Endothelial cell of umbilical vein (primary cell): ENCODE measurements around the gene RASGEF1C. TPM values are rescaled to one million over a fixed set of nuclear protein-coding genes. Genes with fewer than 3 reads are reported as not detected.

Source experiments
- BruUV-seq: library from RNA; stranded (reverse); fragments of 400-500 nt; replicated peaks from 2 replicates; lab custom pipeline; 2021; lab: Mats Ljungman, UMichigan
- CTCF ChIA-PET: fragments of 300-600, 350-600 bp; sonication (Branson Sonifier 250); formaldehyde crosslinking; loops from one replicate; lab custom pipeline; 2021; ENCODE audit warnings: antibody characterized with exemption, inconsistent platforms; lab: Charles Lee
- POLR2A ChIA-PET: fragments of 300-600, 350-600 bp; sonication (Branson Sonifier 250); formaldehyde crosslinking; loops from one replicate; lab custom pipeline; 2021; ENCODE audit warnings: antibody characterized with exemption, inconsistent platforms; lab: Charles Lee
- DNase-seq: peaks from one replicate; pipeline ENCODE4 v3.0.0-alpha.2; 2011; ENCODE audit warnings: low read depth, low spot score
- FAIRE-seq: peaks from 2 replicates; lab custom pipeline; 2011; peaks lifted over from hg19 to GRCh38; lab: Jason Lieb, UNC
- H2AFZ ChIP-seq: 2 replicates; pipeline ENCODE4 v1.6.0; 2012; ENCODE audit warnings: low read depth, low read length, control low read depth, inconsistent platforms
- H3K27ac ChIP-seq: 2 replicates; pipeline ENCODE4 v1.5.1; 2011; ENCODE audit warnings: low read depth, mild to moderate bottlenecking, control low read depth, low read length, moderate library complexity; ENCODE audit not compliant: insufficient read depth
- H3K27me3 ChIP-seq, 2 experiments: 2 replicates each; pipeline versions ENCODE4 v1.6.0 to v1.6.1; 2011; ENCODE audit warnings: low read length in 2 of 2, mixed read lengths in 1 of 2; ENCODE audit not compliant: control insufficient read depth in 2 of 2, insufficient read depth in 2 of 2
- H3K36me3 ChIP-seq, 2 experiments: 2 replicates in 1 of 2; 3 replicates in 1 of 2; pipeline ENCODE4 v1.5.1; 2011; ENCODE audit warnings: low read length in 2 of 2, mild to moderate bottlenecking in 1 of 2, moderate library complexity in 1 of 2; ENCODE audit not compliant: control insufficient read depth in 2 of 2, insufficient read depth in 2 of 2; ENCODE audit errors: extremely low read depth in 1 of 2
- H3K4me1 ChIP-seq: 3 replicates; pipeline ENCODE4 v1.5.1; 2011; ENCODE audit warnings: mild to moderate bottlenecking, low read length; ENCODE audit not compliant: control insufficient read depth, insufficient read depth; ENCODE audit errors: extremely low read depth
- H3K4me2 ChIP-seq: 2 replicates; pipeline ENCODE4 v1.6.1; 2011; ENCODE audit warnings: low read length, control low read depth, mixed read lengths; ENCODE audit not compliant: insufficient read depth
- H3K4me3 ChIP-seq, 3 experiments: fragments of 200-600 bp in 1 of 3; sonication (generic), shearing (Covaris generic) in 1 of 3; replicated peaks in 1 of 3; 2 replicates each; pipeline ENCODE4 v1.5.1; 2011 to 2016; ENCODE audit warnings: control low read depth in 3 of 3, low read length in 3 of 3, mild to moderate bottlenecking in 2 of 3, inconsistent platforms in 1 of 3, low read depth in 1 of 3, moderate library complexity in 1 of 3; ENCODE audit not compliant: insufficient read depth in 1 of 3
- H3K79me2 ChIP-seq: 2 replicates; pipeline ENCODE4 v1.6.0; 2012; ENCODE audit warnings: low read length, inconsistent platforms; ENCODE audit not compliant: control insufficient read depth, insufficient read depth
- H3K9ac ChIP-seq: replicated peaks from 2 replicates; pipeline ENCODE3; 2011; ENCODE audit warnings: low read length, control low read depth; ENCODE audit not compliant: insufficient read depth; ENCODE audit errors: extremely low read depth
- H3K9me1 ChIP-seq: replicated peaks from 3 replicates; pipeline ENCODE4 v1.6.0; 2011; ENCODE audit warnings: mild to moderate bottlenecking, low read length; ENCODE audit not compliant: control insufficient read depth, insufficient read depth; ENCODE audit errors: extremely low read depth
- H3K9me3 ChIP-seq: replicated peaks from 2 replicates; pipeline ENCODE4 v1.5.1; 2012; ENCODE audit warnings: low read length, inconsistent platforms; ENCODE audit not compliant: control insufficient read depth, insufficient read depth
- H4K20me1 ChIP-seq: replicated peaks from 2 replicates; pipeline ENCODE3; 2011; ENCODE audit warnings: mild to moderate bottlenecking, low read length; ENCODE audit not compliant: control insufficient read depth, insufficient read depth; ENCODE audit errors: extremely low read depth
- CTCF ChIP-seq, 2 donors: IDR thresholded peaks; 1 replicate in 1 of 2; 2 replicates in 1 of 2; pipeline ENCODE4 v1.5.1; 2011; ENCODE audit warnings: low read length in 2 of 2, mild to moderate bottlenecking in 2 of 2, moderate library complexity in 2 of 2, control low read depth in 1 of 2, inconsistent platforms in 1 of 2, low read depth in 1 of 2; ENCODE audit not compliant: insufficient read depth in 1 of 2; ENCODE audit errors: extremely low read depth in 1 of 2
- EZH2 ChIP-seq: IDR thresholded peaks from 2 replicates; pipeline ENCODE4 v1.6.1; 2012; ENCODE audit warnings: borderline replicate concordance, low read depth, mild to moderate bottlenecking, moderate library complexity, low read length, inconsistent platforms; ENCODE audit not compliant: severe bottlenecking
- FOS ChIP-seq: IDR thresholded peaks from 2 replicates; pipeline ENCODE4 v1.6.1; 2011; ENCODE audit warnings: mild to moderate bottlenecking, low read length, moderate library complexity, borderline replicate concordance; ENCODE audit not compliant: insufficient read depth
- GATA2 ChIP-seq: IDR thresholded peaks from 2 replicates; pipeline ENCODE4 v1.7.0; 2011; ENCODE audit warnings: low read depth, mild to moderate bottlenecking, moderate library complexity, mixed read lengths, low read length; ENCODE audit not compliant: insufficient read length, insufficient read depth
- JUN ChIP-seq: IDR thresholded peaks from 2 replicates; pipeline ENCODE4 v1.6.1; 2011; ENCODE audit warnings: borderline replicate concordance, low read depth; ENCODE audit not compliant: insufficient read length, insufficient read depth
- MAX ChIP-seq: IDR thresholded peaks from 2 replicates; pipeline ENCODE4 v1.6.1; 2011; ENCODE audit not compliant: insufficient read depth, insufficient read length
- MYC ChIP-seq: IDR thresholded peaks from one replicate; pipeline ENCODE4 v1.6.1; 2011; ENCODE audit warnings: mild to moderate bottlenecking, low read depth, low read length
- POLR2A ChIP-seq: IDR thresholded peaks from 2 replicates; pipeline ENCODE4 v1.6.1; 2012; ENCODE audit warnings: low read depth, mild to moderate bottlenecking, control low read depth, low read length
- POLR2AphosphoS5 ChIP-seq: IDR thresholded peaks from 2 replicates; pipeline ENCODE4 v1.6.1; 2012; ENCODE audit warnings: low read depth, mild to moderate bottlenecking, control low read depth, low read length, moderate library complexity; ENCODE audit not compliant: insufficient read depth
- dilution Hi-C: fragments of 300-500 bp; cut with MboI; formaldehyde crosslinking; loops from one replicate; pipeline ENCODE4 v1.15.0; 2019; ENCODE audit warnings: low sequenced_read_pairs; ENCODE audit not compliant: extremely low pct_ligation_motif_present
- intact Hi-C: fragments of 100-400 bp; cut with micrococcal nuclease; formaldehyde crosslinking; loops from one replicate; pipeline ENCODE4 v1.10.0; 2022
- polyA plus RNA-seq, 4 experiments: library from polyadenylated mRNA; depleted of rRNA in 3 of 4; stranded (reverse) in 3 of 4; unstranded in 1 of 4; fragments of >200 nt; gene quantifications; 2 replicates each; pipeline versions ENCODE4 v1.2.1 to v1.2.3, GENCODE V29; 2011 to 2012; ENCODE audit warnings: missing spikeins in 1 of 4
- total RNA-seq: library from RNA; stranded (reverse); gene quantifications from 2 replicates; pipeline ENCODE4 v1.2.3, GENCODE V29; 2021

The RASGEF1C gene
- total and polyA plus RNA-seq, 2 donors (not counting 3 experiments of a cell fraction or from before 2014, with no cell fraction given): not detected

- no peaks in the 10 kb centered on the region for H4K20me1 ChIP-seq
- POLR2A ChIA-PET: no interaction called here
These were observed 68.9 kb downstream of the RASGEF1C start for GRCh38 chr5:180140079-180140554.

GRCh38 chr5:180139731-180140055, 69.3 kb downstream of the RASGEF1C start:
- no peaks in the 10 kb centered on the region for H3K9me3 ChIP-seq
- no peaks in the 10 kb centered on the region for H4K20me1 ChIP-seq
- FAIRE-seq: no peak
- DNase-seq: no peak
- intact Hi-C loops (no loop called here), dilution Hi-C loops (no loop called here)
- no peaks in the 10 kb centered on the region for H3K36me3 ChIP-seq
- BruUV-seq: no TSS peak
- POLR2A ChIA-PET: no interaction called here
- no peak overlapping the region for H2AFZ ChIP-seq
- H3K4me3 ChIP-seq: no peak overlapping the region
- CTCF ChIA-PET: interaction anchor here (0.7 kb wide), 1 partner anchor 70 kb away, joined by 4 read pairs; the partner anchor contains the start of gene RASGEF1C
- H3K9me1 ChIP-seq: no peaks in the 10 kb centered on the region
- H3K9ac ChIP-seq: no peak overlapping the region
- H3K27ac ChIP-seq: no peak overlapping the region
- H3K4me1 ChIP-seq: no peaks in the 10 kb centered on the region
- H3K27me3 ChIP-seq: no peaks in the 10 kb centered on the region
- no peak overlapping the region for H3K4me2 ChIP-seq
- TF ChIP-seq MYC (no peak), CTCF (IDR thresholded peaks at IDR 0.05; ENCODE audit: extremely low read depth in 1 of 2, insufficient read depth in 1 of 2, low read depth in 1 of 2, low read length in 2 of 2) (no peak), EZH2 (no peak), JUN (no peak), POLR2A (no peak), MAX (no peak), FOS (no peak), POLR2AphosphoS5 (no peak), GATA2 (no peak)
- H3K79me2 ChIP-seq: no peaks in the 10 kb centered on the region

More at GRCh38 chr5:180140079-180140554, 68.9 kb downstream of the RASGEF1C start:
- Histone ChIP-seq H2AFZ (no peak overlapping the region), H3K27ac (no peak overlapping the region), H3K4me1 (no peaks in the 10 kb centered on the region), H3K9me1 (no peaks in the 10 kb centered on the region), H3K4me2 (no peak overlapping the region), H3K36me3 (no peaks in the 10 kb centered on the region), H3K27me3 (no peaks in the 10 kb centered on the region), H3K4me3 (no peak overlapping the region), H3K79me2 (no peaks in the 10 kb centered on the region), H3K9me3 (no peaks in the 10 kb centered on the region), H3K9ac (no peak overlapping the region)
- no TSS peak for BruUV-seq
- dilution Hi-C loops: no loop called here
- intact Hi-C loops: no loop called here
- CTCF ChIA-PET: interaction anchor here (0.7 kb wide), 1 partner anchor 14 kb away, joined by 3 read pairs; no protein-coding TSS in a partner anchor
- DNase-seq: no peak
- no peak for TF ChIP-seq FOS
- FAIRE-seq: no peak
